Colonic mucosa (tissue), 4 donors: ENCODE results near the gene LBHD2. TPM values are rescaled to one million over a fixed set of nuclear protein-coding genes. Genes with fewer than 3 reads are reported as not detected.
"Not testable (repeated sequence)": the region's sequence is repeated elsewhere in the genome, so short reads cannot be mapped to it uniquely, and the experiment has no call there.

Experiments
- DNase-seq: peaks from one replicate; pipeline ENCODE4 v3.0.0-alpha.2; 2020
- H3K27ac ChIP-seq: fragments of 200-600 bp; one replicate; pipeline ENCODE4 v1.8.0; 2021
- H3K27me3 ChIP-seq: fragments of 200-600 bp; one replicate; pipeline ENCODE4 v1.8.0; 2021
- H3K36me3 ChIP-seq: fragments of 200-600 bp; one replicate; pipeline ENCODE4 v1.8.0; 2021
- H3K4me1 ChIP-seq: fragments of 200-600 bp; one replicate; pipeline ENCODE4 v1.8.0; 2021; ENCODE audit warnings: mild to moderate bottlenecking
- H3K4me3 ChIP-seq: fragments of 200-600 bp; one replicate; pipeline ENCODE4 v1.8.0; 2021
- H3K9ac ChIP-seq, 2 donors: one replicate each; pipeline ENCODE4 v1.7.0; 2013; ENCODE audit warnings: control low read depth in 2 of 2, low read depth in 2 of 2, low read length in 2 of 2
- H3K9me3 ChIP-seq: fragments of 200-600 bp; one replicate; pipeline ENCODE4 v1.8.0; 2021
- CTCF ChIP-seq: fragments of 200-600 bp; IDR thresholded peaks from one replicate; pipeline ENCODE4 v1.8.0; 2022; ENCODE audit warnings: antibody characterized with exemption, mild to moderate bottlenecking
- intact Hi-C: fragments of 100-400 bp; cut with DNase I; formaldehyde crosslinking; loops from one replicate; pipeline ENCODE4 v1.14.1; 2022
- total RNA-seq, 2 donors: library from RNA; stranded (reverse); fragmentation: NEBNext Ultra II Directional in 1 of 2; extraction: Animal tissue kit (Norgen Biotek cat#: 25700) in 1 of 2; gene quantifications; one replicate each; pipeline ENCODE4 v1.2.1, GENCODE V29; 2021
- donor health status: healthy.
- donor health status: DM: no; HTN: no; CAD: no.
- donor health status: DM: no; HTN: no; CAD: no.

The LBHD2 gene
- total RNA-seq: not detected

- Histone ChIP-seq H3K9me3 (no peaks in the 10 kb centered on the region), H3K36me3 (no peaks in the 10 kb centered on the region), H3K4me1 (no peaks in the 10 kb centered on the region), H3K27ac (no peak within 1 kb of the TSS), H3K4me3 (no peak within 1 kb of the TSS), H3K27me3 (peaks cover 19% of the 10 kb centered on the region), H3K9ac (no peak within 1 kb of the TSS)
- intact Hi-C loops: no loop called here
- DNase-seq: no peak
- TF ChIP-seq CTCF: no peak
Observed at GRCh38 chr14:103084021-103084919, at the start of gene LBHD2. LBHD2 (plus strand) TSS chr14:103084210; CDS start chr14:103086013, 1,803 bp downstream.

GRCh38 chr14:103041464-103041863 lies 42.5 kb upstream of the LBHD2 start:
- H3K27me3 ChIP-seq: no peaks in the 10 kb centered on the region
- no peak overlapping the region for H3K27ac ChIP-seq
- H3K4me1 ChIP-seq: no peaks in the 10 kb centered on the region
- intact Hi-C loops: no loop called here
- no peak for DNase-seq
- H3K9me3 ChIP-seq: no peaks in the 10 kb centered on the region
- H3K36me3 ChIP-seq: no peaks in the 10 kb centered on the region
- no peak overlapping the region for H3K9ac ChIP-seq
- no peak overlapping the region for H3K4me3 ChIP-seq
- no peak for TF ChIP-seq CTCF

GRCh38 chr14:103043257-103044015 lies 40.6 kb upstream of the LBHD2 start:
- Histone ChIP-seq H3K4me1 (no peaks in the 10 kb centered on the region), H3K9ac (no peak overlapping the region), H3K4me3 (no peak overlapping the region), H3K9me3 (no peaks in the 10 kb centered on the region), H3K27ac (no peak overlapping the region), H3K36me3 (no peaks in the 10 kb centered on the region), H3K27me3 (no peaks in the 10 kb centered on the region)
- intact Hi-C loops: no loop called here
- TF ChIP-seq CTCF: no peak
- no peak for DNase-seq

DNA sequence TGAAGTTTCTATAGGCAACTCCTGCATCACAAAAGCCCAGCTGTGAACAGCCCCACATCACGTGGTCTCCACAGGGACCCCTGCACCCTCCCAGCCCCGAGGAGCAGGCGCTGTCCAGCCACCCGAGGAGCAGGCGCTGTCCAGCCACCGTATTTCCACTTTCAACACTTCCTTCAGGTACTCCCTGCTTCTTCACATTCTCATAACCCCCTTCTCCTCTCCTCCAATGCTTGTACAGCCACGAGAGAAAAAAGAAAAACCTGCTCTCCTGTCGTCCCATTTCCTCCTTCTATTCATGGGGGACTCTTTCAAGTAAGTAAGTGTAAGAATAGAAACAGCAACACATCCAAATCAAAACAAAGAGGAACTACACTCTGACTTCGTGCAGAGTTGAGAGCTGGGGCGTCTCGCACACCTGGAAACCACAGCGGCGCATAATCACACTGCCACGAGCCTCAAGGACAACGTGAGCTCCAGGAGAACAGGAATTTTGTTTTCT lies 38.6 kb upstream of the LBHD2 start:
- no peak for TF ChIP-seq CTCF
- Histone ChIP-seq H3K9ac (no peak overlapping the region), H3K9me3 (no peaks in the 10 kb centered on the region), H3K36me3 (no peaks in the 10 kb centered on the region), H3K27ac (no peak overlapping the region), H3K27me3 (no peaks in the 10 kb centered on the region), H3K4me1 (no peaks in the 10 kb centered on the region), H3K4me3 (no peak overlapping the region)
- intact Hi-C loops: no loop called here
- DNase-seq: no peak

DNA sequence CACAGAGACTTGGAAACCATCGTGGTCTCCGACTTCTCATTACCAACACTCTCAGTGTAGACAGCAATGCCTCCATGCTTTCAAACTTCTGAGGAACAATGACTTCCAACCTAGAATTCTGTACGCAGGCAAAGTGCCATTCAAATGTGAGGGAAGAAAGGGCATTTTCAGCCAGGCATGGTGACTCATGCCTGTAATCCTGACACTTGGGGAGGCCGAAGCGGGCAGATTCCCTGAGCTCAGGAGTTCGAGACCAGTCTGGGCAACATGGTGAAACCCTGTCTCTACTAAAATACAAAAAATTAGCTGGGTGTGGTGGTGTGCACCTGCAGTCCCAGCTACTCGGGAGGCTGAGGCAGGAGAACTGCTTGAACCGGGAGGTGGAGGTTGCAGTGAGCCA lies 36.6 kb upstream of the LBHD2 start:
- intact Hi-C loops, DNase-seq, H3K36me3 ChIP-seq, H3K9ac ChIP-seq, H3K4me1 ChIP-seq, H3K9me3 ChIP-seq, H3K4me3 ChIP-seq, H3K27ac ChIP-seq, H3K27me3 ChIP-seq: not testable (repeated sequence)
